ENCODE data around the gene KLHL8. TPM values are rescaled to one million over a fixed set of nuclear protein-coding genes. Genes with fewer than 3 reads are reported as not detected.
"Not testable (repeated sequence)": the region's sequence is repeated elsewhere in the genome, so short reads cannot be mapped to it uniquely, and the experiment has no call there.

KLHL8 gene
- total RNA-seq, 1 donor from 2014 or later = 9.2 TPM

GRCh38 chr4:87228262-87228860, 7.9 kb upstream of the KLHL8 start:
- DNase-seq (ENCODE audit: low read depth, low spot score) = no peak

DNA sequence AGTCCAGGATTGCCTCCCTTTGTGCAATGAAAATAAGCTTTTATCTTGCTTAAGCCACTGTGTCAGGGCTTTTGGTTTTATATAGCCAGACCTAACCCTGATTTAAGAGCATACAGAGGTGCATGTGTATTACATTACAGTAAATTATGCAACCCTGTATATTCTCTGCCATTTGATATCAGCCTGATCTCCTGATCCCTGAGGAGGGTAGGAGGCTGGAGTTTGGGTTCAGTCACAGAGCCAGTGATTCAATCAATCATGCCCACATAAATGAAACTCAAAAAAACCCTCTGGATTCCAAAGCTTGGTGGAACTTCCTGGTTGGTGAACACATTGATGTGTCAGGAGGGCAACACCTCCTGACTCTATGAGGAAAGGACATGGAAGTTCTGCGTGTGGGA, 7.3 kb upstream of the KLHL8 start:
- no peak for DNase-seq (ENCODE audit: low read depth, low spot score)

GRCh38 chr4:87225936-87226335, 5.5 kb upstream of the KLHL8 start:
- no peak for DNase-seq (ENCODE audit: low read depth, low spot score)

GRCh38 chr4:87224141-87224923, 3.9 kb upstream of the KLHL8 start:
- DNase-seq (ENCODE audit: low read depth, low spot score) = no peak

- DNase-seq (ENCODE audit: low read depth, low spot score) = no peak
Observed at GRCh38 chr4:87219632-87220093, 755 bp downstream of the KLHL8 start.

DNA sequence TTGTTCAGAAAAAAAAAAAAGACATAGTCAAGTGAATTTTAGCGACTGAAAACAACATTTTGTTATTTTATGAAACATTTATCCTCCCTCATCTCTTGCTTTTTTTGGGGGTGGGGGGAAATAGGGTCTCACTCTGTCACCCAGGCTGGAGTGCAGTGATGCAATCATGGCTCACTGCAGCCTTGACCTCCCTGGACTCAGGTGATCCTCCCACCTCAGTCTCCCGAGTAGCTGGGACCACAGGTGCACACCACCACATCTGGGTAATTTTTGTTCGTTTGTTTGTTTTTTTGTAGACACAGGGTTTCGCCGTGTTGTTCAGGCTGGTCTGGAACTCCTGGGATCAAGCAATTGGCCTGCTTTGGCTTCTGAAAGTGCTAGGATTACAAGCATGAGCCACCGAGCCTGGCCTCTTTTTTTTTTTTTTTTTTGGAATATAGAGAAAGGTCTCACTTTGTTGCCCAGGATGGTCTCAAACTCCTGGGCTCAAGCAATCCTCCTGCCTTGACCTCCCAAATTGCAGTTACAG, 3.1 kb downstream of the KLHL8 start:
- DNase-seq (ENCODE audit: low read depth, low spot score) = not testable (repeated sequence)

GRCh38 chr4:87216469-87216868, 3.9 kb downstream of the KLHL8 start:
- DNase-seq (ENCODE audit: low read depth, low spot score) = no peak

GRCh38 chr4:87213421-87214075, 6.9 kb downstream of the KLHL8 start:
- DNase-seq (ENCODE audit: low read depth, low spot score) = no peak

DNA sequence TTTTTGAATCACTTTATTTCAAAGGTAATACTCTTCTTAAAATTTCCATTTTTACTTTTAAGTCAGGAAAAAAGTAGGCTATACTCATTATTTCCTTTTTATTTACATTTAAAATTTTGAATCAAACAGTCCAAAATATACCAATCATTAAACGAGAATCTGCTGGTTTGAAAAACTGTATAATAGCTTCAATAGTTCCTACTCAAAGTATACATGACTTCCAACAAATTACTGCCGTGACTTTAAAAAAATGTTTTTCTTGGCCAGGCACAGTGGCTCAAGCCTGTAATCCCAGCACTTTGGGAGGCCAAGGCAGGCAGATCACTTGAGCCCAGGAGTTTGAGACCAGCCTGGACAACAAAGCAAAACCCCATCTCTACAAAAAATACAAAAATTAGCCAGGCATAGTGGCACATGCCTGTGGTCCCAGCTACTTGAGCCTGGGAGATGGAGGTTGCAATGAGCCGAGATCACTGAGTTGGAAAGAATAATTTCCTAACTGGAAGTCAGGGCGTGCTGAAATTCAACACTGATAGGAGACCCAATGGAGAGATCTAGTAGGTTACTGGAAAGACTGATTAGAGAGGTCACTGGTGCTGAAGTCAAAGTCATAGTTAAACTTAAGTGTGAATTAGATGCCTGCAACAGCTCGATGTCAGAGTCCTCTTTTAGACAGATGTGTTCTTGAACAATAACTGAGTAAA, 9.0 kb downstream of the KLHL8 start:
- DNase-seq (ENCODE audit: low read depth, low spot score) = no peak

- DNase-seq (ENCODE audit: low read depth, low spot score) = no peak
Observed at GRCh38 chr4:87209696-87210095, 10.7 kb downstream of the KLHL8 start.

DNA sequence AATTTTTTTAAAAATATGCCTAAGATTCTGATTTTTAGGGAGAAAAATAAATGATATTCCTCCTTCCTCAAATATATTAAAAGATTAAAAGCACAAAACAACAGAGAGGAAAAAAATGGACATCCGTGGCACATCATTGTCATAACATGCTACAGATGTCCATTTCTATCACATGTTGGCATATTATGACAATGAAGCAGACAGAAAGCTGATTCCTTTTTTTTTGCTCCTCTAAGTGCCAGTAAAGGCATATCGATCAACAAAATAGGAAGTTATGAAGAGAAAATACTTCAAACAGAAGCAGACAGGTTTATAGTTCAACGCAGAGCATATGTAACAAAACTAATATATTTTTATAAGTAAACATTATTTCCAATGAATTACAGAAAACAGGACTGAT, 11.2 kb downstream of the KLHL8 start:
- no peak for DNase-seq (ENCODE audit: low read depth, low spot score)

DNA sequence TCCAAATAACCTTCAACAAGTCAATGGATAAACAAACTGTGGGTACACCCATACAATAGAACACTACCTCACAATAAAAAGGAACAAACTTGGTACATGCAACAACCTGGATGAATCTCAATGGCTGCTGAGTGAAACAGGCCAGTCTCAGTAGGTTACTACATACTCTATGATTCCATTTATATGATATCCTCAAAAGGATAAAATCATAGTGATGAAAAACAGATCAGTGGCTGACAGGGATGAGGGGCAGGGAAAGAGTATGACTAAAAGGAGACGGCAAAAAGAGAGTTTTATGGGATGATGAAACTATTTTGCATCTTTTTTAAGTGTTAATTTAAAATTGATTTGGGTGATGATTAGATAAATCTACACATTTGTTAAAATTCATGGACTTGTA, 15.9 kb downstream of the KLHL8 start:
- DNase-seq (ENCODE audit: low read depth, low spot score) = no peak

DNA sequence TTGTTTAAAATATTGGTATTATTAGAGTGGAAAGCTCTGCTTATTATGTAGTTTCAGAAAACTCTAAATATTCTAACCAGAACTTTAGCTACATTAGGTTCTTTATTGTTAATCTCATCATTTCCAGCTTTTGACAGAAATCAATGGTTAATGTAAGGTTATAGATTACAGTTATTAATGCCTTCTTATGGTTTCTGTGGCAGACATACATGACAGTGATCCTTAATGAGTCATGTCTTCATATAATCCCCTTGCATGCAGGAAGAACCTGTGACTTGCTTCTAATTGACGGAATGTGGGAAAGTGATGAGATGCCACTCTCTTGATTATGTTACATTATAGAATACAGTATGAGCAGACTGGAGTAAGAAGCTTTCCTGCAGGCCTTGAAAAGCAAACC, 23.5 kb downstream of the KLHL8 start:
- DNase-seq (ENCODE audit: low read depth, low spot score) = no peak

GRCh38 chr4:87196146-87196545, 24.3 kb downstream of the KLHL8 start:
- DNase-seq (ENCODE audit: low read depth, low spot score) = no peak

- no peak for DNase-seq (ENCODE audit: low read depth, low spot score)
Observed at GRCh38 chr4:87193958-87194675, 26.3 kb downstream of the KLHL8 start.

- no peak for DNase-seq (ENCODE audit: low read depth, low spot score)
Observed at GRCh38 chr4:87192145-87192919, 28.1 kb downstream of the KLHL8 start.

DNA sequence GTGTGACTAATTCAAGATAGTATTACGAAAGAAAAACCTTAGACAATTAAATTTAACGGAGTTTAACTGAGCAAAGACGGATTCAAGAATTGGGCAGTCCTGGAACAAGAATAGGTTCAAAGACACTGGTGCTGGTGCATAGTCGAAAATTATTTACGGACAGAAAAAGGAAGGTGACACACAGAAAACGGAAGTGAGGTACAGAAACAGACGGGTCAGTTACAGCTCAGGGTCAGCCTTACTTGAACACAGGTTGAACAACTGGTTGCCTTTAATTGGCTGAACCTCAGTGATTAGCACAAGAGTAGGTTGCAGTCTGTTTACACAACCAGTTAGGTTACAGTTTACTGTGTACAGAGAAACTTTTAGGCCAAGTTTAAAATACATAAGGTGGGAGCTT, 31.5 kb downstream of the KLHL8 start:
- DNase-seq (ENCODE audit: low read depth, low spot score) = no peak

- DNase-seq (ENCODE audit: low read depth, low spot score) = no peak
Observed at GRCh38 chr4:87188048-87188447, 32.4 kb downstream of the KLHL8 start.

- DNase-seq (ENCODE audit: low read depth, low spot score) = no peak
Observed at GRCh38 chr4:87185146-87185870, 35.1 kb downstream of the KLHL8 start.

GRCh38 chr4:87180767-87181166, 39.7 kb downstream of the KLHL8 start:
- DNase-seq (ENCODE audit: low read depth, low spot score) = no peak

All from pulmonary artery endothelial cell (primary cell).